CD4-positive, alpha-beta T cell treated with Interferon gamma for 1 hour (primary cell): ENCODE measurements around the gene RNF207.
"Not testable (repeated sequence)": the region's sequence is repeated elsewhere in the genome, so short reads cannot be mapped to it uniquely, and the experiment has no call there.

ENCODE experiments used
- DNase-seq: peaks from one replicate; pipeline ENCODE4 v3.0.0-alpha.2; 2020

Gene RNF207

DNA sequence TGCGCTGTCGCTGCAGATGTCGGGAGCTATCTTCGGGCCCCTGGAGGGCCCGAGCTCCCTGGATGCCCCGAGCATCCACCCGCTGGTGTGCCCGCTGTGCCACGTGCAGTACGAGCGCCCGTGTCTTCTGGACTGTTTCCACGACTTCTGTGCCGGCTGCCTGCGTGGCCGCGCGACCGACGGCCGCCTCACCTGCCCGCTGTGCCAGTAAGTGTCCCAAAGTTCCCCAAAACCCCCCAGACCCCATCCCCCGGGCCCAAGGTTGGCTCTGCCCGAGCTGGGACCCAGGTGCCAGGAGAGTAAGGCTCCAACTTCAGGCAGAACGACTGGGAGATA, 569 bp downstream of the RNF207 start:
- DNase-seq: no peak

DNA sequence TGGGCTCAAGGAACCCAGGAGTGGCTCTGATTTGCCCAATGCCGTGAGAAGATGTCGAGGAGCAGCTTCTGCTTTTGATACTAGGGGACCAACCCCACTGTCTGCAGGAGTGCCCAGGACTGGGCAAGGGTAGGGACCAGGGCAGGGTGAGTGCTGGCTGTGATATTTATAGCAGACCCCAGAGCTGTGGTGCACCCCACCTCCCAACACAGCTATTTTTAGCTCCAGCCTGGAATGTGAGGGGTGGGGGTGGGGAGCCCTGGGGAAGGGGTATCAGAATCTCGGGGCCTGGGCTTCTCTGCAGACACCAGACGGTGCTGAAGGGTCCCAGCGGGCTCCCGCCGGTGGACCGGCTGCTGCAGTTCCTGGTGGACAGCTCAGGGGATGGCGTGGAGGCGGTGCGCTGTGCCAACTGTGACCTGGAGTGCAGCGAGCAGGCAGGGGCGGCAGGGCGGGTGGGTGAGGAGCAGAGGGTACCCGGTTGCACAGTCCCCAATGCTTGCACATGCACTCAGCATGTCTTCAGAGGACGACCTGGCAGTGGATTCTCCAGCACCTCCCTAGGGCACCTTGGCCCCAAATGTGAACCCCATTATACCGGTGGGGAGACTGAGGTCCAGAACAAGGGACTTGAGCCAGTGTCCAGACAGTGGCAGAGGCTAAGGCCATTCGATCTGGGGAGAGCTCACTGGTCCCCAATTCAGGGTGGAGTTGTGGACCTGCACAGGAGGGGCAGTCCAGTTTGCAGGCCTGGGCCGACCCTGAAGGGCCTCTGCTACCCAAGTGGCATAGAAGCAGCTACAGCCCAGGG, 1.4 kb downstream of the RNF207 start:
- DNase-seq: no peak

DNA sequence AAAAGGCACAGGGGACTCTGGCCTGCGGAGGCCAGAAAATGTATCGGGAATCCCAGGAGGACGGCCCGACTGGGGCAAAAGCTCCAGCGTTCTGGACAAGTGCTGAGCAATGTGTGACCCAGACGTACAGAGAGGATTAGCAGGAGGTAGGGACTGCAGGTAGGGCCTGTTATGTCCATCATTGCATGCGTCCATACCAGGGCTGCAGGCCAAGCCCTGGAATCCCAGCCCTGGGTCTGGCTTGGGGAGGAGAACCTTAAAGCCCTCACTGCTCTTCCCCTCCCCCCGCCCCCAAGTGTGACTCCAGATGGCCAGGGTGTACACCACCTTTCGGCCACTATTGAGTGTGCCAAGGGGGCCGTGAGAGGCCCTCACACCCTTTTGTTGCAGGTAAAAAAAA, 2.0 kb downstream of the RNF207 start:
- no peak for DNase-seq

DNA sequence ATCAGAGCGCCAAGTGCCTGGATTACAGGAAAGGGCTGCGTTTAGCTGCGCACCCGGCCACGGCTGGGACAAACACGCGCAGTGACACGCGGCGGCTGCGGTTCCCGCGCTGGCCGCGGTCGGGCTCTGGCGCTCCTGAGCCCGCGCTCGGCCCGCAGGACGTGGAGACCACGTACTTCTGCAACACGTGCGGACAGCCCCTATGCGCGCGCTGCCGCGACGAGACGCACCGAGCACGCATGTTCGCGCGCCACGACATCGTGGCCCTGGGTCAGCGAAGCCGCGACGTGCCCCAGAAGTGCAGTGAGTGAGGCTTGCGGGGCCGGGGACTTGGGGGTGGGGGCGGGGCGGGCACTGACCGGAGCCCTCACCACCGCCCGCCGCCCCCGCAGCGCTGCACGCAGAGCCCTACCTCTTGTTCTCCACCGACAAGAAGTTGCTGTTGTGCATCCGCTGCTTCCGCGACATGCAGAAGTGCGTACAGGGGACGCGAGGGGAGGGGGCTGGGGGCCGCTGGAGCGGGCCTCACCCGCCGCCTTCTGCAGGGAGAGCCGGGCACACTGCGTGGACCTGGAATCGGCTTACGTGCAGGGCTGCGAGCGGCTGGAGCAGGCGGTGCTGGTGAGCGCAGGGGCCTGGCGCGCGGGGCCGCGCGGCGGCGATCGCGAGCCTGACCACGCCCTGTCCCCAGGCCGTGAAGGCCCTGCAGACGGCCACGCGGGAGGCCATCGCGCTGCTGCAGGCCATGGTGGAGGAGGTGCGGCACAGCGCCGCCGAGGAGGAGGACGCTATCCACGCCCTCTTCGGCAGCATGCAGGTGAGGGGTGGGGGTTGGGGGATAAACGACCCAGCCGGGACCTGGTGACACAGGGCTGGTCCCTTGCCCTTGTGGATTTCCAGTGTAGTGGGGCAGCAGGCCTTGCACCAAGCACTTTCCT, 3.1 kb downstream of the RNF207 start:
- peak; percentile 14 for DNase-seq

DNA sequence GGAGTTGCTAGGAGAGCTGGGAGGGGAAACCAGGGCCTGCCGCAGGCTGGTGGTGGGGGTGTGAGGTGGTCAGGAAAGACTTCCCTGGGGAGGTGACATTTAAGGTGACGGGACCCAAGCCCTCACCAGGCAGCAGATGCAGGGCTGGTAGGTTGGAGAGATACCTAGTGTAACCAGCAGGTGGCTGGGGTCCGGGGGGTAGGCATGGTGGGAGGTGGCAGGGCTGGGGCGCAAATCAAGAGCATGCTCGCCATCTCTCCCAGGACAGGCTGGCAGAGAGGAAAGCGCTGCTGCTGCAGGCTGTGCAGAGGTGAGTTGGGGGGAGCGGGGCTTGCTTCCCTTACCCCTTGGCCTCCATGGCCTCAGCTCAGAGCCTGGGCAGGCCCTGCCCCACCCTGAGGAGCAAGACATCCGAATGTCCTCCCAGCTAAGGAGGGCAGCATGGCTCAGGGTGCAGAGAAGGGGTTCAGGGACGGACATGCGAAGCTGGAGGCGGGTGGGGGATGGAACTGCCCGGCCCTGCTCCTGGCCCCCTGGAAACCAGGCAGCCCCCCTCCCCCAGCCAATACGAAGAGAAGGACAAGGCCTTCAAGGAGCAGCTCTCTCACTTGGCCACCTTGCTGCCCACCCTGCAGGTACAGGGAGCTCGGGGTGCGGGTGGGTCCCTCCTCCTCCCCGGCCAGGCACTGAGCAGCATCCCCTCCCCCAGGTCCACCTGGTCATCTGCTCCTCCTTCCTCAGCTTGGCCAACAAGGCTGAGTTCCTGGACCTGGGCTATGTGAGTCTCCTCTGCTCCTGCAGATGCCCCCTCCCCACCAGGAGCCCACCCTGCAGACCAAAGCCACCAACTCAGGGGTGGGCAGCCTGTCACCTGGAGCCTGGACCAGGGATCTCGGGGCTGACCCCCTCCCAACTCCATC, 4.0 kb downstream of the RNF207 start:
- no peak for DNase-seq

DNA sequence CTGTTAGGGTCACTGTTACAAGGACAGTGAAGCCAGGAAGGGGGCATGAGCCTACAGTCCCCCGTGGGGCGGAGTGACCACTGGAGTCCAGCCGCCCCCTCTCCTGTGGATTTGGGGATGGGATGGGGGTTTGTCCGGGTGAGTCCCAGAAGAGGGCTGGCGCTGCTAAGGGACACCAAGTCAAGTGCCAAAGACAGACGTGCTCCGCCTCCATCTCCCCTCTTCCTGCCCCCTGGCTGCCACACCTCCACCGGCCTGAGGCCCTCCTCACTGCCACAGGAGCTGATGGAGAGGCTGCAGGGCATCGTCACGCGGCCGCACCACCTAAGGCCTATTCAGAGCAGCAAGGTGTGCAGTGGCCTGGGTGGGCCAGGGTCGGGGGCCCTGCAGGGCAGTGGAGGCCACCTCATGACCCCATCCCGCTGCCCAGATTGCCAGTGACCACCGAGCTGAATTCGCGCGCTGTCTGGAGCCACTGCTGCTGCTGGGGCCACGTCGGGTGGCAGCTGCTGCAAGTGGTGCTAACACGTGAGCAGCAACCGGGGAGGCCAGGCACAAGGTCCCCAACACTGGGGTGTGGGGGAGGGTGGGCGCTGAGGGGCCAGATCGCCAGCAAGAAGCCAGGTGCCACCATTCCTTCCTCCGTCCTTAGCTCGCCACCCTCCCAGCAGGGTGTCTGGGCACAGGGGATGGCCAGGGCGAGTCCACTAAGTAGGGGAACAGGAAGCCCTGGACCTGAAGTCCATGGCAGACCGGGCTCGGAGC, 4.9 kb downstream of the RNF207 start:
- no peak for DNase-seq

DNA sequence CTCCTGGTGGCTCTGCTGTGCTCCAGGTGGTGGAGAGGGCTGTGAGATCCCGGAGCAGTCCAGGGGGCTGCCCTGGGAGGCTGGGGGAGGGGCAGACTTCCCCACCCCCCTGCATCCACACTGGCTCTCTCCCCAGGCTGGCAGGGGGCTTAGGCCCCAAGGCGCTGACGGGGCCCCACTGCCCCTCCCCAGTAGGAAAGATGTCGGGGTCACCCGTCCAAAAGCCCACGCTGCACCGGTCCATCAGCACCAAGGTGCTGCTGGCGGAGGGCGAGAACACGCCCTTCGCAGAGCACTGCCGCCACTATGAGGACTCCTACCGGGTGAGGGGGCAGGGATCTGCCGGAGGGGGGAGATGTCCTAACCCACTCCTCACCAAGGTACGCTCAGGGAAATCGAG, 5.8 kb downstream of the RNF207 start:
- DNase-seq: no peak

DNA sequence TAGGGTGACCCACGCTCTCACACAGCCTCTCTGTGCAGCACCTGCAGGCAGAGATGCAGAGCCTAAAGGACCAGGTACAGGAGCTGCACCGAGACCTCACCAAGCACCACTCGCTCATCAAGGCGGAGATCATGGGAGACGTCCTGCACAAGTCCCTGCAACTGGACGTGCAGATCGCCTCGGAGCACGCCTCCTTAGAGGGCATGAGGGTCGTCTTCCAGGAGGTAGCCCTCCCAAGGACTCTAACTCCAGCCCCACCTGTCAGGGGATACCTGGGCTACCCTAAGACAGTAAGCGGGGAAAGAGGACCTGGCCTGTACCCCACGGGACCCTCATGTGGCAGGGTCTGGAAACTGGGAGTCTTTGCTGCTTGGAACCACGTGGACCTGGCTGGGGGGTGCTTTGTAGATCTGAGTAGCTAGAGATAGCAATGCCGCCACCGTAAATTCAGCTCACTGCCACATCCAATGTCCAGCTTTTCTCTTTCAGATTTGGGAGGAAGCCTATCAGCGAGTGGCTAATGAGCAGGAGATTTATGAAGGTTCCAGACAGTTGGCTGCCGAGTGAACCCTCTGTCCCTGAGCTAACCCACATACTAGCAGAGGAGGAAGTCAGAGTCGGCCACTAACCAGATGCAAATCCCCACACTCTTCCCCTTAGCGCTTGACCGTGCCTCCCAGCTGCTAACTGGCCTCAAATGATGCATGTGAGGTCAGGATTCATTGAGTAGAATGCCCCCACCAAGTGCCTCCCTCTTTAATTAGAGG, 6.5 kb downstream of the RNF207 start:
- DNase-seq: no peak

DNA sequence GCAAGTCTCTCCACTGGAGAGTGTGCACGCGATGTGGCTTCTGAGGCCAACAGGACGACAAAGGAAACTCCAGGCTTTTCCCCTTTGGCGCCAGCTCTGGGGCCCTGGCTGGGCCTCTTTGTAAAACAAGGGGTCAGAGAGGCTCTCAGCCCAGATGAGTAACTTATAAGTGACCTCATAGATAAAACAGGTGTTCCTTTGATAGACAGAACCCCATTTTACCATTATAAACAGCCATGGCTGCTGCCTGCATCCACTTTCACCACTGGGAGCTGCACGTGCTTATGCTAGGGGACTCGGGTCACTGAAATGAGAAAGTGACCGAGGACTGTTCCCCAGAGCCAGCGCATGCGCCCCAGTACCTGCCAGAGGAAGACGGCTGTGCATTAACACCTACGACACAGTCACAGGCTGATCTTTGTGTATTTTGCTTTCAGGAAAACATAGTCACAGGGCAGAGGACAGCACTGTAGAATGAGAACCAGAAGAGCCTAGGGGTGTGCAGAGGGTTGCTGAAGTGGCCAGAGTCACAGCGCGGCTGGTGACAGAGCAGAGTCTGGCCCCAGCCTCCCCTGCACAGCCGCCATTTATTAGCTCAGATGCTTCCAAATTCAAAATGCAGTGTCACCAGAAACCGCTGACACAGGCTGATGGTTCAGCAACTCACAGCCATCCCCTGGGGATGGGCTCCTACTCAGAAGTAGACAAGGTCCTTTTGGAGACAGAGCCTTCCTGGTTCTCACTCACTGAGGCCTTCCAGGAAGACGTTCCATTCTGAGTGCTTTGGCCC, 12.7 kb downstream of the RNF207 start:
- no peak for DNase-seq

DNA sequence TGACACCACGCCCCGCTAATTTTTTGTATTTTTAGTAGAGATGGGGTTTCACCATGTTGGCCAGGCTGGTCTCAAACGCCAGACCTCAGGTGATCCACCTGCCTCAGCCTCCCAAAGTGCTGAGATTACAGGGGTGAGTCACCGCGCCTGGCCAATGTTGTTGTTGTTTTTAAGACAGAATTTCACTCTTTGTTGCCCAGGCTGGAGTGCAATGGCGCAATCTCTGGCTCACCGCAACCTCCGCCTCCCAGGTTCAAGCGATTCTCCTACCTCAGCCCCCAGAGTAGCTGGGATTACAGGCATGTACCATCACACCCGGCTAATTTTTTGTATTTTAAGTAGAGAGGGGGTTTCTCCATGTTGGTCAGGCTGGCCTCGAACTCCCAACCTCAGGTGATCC, 13.7 kb downstream of the RNF207 start:
- not testable (repeated sequence) for DNase-seq

DNA sequence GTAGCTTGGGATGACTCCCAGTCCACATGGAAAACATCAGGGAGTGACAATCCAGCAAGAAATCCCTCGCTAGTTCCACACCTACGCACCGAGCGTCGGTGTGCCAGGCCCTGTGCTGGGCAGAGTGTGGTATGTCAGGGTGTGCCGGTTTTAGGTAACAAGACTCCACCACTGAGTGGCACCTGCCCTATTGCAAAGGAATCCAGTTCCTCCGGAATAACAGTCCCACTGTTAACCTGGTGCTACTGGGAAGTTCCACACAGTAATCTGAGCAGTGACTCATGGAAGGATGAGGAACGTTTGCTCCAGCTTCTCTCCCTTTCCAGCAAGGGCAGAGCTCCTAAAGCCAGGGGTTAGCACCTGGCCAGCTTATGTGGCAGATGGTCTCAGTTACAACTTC, 14.3 kb downstream of the RNF207 start:
- DNase-seq: no peak

DNA sequence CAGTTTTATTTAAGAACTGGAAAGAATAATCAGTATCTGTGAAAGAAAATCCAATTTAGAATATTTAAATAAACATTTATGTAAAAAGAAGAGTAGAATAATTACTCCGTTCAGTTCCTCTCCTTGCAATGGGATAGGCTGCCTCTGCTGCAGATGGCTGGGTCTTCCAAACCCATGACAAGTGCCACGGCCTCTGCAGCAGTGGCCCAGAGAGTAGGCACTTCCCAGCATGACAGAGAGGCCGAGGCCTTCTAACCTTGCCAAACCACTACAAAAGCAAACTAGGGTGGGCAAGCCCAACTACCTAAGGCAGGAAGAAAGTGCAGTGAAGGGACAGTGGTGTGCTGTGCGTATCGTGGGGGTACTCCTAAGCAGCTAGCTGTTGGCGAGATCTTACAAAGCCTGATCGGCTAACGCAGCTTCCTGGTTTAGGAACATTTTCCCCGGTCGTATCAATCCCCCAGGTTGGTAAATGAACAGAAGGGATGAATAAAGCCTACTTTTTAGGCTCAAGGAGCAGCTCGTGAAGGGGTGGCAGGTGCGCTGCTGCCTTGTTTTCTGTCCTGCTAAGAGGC, 15.4 kb downstream of the RNF207 start:
- DNase-seq: no peak

DNA sequence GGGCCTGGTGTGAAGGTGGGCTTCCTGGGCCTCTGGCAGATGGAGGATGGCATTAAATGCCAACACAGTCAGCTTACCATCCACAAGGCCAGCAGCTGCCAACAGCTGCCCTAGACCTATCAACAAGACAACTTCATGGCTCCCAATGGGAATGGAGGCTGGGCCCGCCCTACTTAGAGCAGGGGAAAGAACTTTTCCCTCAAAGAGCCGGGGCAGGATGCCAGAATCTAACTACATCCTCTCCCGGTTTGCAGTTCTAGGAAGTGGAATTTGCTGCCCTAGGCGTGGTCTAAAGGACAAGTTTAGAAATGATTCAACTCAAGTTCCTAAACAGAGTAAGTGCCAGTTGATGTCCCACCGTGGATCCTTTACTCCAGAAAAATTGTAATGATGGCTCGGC, 16.7 kb downstream of the RNF207 start:
- no peak for DNase-seq

DNA sequence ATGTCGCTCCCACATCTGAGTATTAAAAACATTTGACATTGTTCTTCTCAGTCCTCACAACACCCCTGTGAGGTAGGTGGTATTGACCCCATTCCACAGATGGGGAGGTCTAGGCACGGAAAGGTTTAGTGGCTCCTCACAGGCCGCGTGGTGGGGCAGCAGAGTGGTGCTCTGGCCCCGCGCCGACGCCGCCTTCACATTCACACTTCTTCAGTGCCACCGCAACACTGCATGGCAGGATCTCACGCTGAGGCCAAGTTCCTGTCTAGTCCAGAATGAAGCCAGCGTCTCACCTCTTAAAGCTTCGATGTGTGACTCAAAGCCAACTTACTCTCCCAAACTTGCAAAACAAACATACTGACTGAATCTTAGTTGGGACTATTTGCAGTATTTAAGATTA, 17.7 kb downstream of the RNF207 start:
- DNase-seq: no peak

DNA sequence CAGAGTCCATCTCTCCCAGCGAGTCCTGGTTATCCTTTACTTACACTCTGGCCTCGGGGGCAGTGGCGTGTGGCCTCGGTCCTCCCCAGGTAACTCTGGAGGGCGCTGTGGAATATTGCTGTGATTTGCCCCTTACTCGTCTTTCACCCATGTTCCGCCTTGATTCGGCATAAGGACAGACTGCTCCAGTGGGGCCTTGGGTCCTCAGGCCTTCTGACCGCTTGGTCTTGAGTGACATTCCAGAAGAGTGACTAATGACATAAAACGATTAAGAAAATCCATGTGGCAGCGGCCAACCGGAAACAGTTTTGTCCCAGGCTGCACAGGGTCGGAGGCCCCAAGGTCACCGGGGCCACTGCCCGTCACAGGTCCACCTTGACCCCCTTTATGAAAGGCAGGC, 18.8 kb downstream of the RNF207 start:
- DNase-seq: no peak

DNA sequence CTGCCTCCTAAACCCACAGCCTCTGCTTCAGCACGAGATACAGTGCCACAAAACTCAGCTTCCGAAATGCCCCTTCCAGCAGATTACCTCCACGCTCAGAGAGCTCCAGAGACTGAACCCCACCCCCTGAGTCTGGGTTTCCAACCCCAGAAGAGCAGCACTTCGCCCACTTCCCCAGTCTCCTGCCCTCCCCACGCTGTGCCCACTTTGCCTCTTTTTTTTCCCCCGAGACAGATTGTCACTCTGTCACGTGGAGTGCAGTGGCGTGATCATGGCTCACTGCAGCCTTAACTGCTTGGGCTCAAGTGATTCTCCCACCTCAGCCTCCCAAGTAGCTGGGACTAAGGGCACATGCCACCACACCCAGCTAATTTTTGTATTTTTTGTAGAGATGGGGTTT, 19.7 kb downstream of the RNF207 start:
- DNase-seq: no peak

DNA sequence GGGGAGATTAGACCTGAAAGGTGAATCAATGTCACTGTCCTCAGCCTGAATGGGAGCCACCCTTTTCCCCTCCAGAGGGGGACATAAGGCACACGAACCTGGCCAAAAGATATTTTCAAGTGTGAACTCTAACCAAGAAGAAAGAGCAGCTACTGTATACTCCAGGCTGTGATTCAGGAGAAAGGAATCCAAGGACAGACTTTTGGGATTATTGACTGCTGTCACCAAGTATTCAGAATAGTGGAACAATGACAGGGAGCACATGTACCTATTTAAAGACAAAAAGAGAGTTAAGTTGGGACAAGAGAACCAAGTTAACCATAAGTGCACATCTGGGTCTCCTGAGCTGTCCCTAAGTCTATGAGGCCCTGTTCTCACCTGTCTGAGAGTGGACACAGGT, 27.5 kb downstream of the RNF207 start:
- no peak for DNase-seq

DNA sequence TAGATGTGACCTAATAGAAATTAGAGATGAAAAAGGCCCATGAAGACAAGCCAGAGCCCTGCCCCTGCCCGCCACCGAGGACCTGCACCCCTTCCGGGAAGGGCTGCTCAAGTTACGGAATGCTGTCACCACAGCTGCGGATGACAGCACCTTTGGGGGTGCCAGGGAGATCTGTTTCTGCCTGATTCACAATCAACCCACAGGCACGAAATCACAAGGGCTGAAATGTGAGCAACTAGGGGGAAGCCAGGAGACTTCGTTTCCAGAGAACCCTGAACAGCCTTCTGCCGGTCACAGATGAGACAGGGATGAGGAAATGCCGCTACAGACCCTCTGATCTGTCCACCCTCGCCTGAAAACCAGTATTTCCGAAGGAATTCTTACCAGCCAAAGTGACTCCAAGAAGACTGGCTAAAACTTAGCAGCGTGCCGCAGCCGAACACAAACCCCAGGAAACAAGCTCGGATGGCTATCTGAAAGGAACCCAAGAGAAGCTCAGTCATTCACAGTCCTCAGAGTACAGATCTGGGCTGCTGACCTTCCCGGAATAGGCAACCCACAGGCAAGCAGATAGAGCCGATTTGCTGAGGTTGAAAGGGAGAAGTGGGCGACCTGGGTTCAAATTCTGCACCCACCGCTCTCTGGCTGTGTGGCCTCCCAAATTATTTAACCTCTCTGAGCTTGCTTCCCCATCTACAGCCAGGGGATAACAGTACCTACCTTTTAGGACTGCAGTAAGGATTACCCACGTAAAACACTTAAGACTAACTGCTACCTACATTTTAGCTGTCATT, 28.8 kb downstream of the RNF207 start:
- DNase-seq: no peak

DNA sequence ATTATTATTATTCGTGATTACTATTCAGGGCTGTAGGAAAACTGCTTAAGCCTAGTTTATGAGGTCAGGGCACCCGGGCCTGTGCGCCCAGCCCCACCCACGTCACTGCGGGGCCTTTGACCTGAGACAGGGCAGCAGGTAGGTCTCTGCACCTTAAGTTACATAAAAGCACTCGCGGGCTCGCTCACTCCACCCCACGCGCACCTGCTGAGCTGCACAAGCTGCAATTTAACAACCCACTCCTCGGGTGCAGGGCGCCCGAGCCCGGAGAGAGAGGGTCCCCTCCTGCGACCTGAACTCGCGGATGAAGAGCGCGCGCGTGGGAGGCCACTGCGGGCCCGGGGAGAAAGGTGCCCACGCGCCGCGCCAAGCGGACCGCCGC, 29.4 kb downstream of the RNF207 start:
- DNase-seq: no peak

DNA sequence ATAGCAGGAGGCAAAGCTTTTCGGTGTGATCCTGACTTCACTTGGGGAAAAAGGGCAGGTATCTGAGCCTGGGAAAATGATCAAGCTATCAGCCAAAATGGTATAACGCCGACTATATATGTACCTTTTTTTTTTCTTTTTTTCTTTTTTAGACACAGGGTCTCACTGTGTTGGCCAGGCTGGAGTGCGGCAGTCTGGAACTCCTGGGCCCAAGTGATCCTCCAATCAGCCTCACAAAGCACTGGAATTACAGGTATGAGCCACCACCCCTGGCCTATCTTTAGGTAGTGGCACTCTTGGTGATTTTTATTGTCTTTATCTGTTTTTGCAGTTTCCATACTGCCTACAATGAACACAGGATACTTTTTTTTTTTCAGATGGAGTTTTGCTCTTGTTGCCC, 31.2 kb downstream of the RNF207 start:
- no peak for DNase-seq
